ENCODE data around the gene SERPINB2. TPM values are rescaled to one million over a fixed set of nuclear protein-coding genes. Genes with fewer than 3 reads are reported as not detected.

The SERPINB2 gene, protein sequence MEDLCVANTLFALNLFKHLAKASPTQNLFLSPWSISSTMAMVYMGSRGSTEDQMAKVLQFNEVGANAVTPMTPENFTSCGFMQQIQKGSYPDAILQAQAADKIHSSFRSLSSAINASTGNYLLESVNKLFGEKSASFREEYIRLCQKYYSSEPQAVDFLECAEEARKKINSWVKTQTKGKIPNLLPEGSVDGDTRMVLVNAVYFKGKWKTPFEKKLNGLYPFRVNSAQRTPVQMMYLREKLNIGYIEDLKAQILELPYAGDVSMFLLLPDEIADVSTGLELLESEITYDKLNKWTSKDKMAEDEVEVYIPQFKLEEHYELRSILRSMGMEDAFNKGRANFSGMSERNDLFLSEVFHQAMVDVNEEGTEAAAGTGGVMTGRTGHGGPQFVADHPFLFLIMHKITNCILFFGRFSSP
- not detected for total RNA-seq

DNA sequence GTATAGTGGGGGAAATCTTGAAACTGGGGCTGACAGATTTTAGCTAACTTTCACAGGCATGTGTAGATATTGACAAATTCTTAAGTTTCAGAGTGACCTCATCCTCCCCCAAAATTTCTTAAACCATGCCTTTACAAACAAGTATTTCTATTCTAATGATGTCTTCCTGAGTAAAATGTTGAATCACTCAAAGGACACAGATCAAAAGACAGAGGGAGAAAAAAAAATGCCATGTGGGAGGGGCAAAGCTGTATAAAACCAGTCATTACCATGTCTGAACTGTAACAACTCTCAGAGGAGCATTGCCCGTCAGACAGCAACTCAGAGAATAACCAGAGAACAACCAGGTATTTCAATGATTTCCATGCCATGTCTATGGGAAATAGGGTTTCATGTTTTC, at the start of gene SERPINB2:
Gene SERPINB2, plus strand, starts transcription at position 282 of the 400 bp plus-strand sequence. CDS start 3,740 bp downstream, outside the sequence.
- H3K4me1 Mint-ChIP-seq (ENCODE audit: low read depth), result no peaks in the 10 kb centered on the region
- DNase-seq (no peak), ATAC-seq (no peak)
- POLR2A ChIA-PET, result no interaction called here
- no peaks in the 10 kb centered on the region for H3K36me3 Mint-ChIP-seq (ENCODE audit: low read depth)
- CTCF ChIA-PET, result interaction anchor here (0.9 to 1.7 kb wide), 2 partner anchors 76 to 88 kb away, joined by 3 to 4 read pairs; no protein-coding TSS in a partner anchor
- H3K4me3 Mint-ChIP-seq, result no peak within 1 kb of the TSS
- H3K9me3 Mint-ChIP-seq (ENCODE audit: insufficient read depth), result no peaks in the 10 kb centered on the region
- H3K27ac Mint-ChIP-seq, result no peak within 1 kb of the TSS
- peaks cover 10% of the 10 kb centered on the region for H3K27me3 Mint-ChIP-seq (ENCODE audit: low read depth)

DNA sequence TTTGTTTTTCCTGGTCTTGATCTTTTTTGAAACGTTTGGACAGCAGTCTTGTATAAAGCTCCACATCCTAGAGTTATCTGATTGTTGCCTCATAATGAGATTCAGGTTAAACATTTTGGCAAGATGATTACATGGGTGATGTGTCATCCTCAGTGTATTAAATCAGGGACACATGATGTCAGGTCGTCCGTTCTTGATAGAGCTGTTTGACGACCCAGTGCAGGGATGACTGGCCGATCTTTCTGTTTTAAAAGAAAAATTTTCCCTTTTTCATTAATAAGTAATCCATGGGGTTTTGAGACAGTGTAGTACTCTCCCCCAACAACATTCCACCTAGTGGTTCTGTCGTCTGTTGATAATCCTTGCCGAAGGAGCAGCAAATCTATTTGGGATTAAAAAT, 44.5 kb upstream of the SERPINB2 start:
- Mint-ChIP-seq H3K4me3 (no peak overlapping the region), H3K9me3 (ENCODE audit: insufficient read depth) (no peaks in the 10 kb centered on the region), H3K27ac (no peak overlapping the region), H3K36me3 (ENCODE audit: low read depth) (no peaks in the 10 kb centered on the region), H3K27me3 (ENCODE audit: low read depth) (peaks cover 15% of the 10 kb centered on the region), H3K4me1 (ENCODE audit: low read depth) (no peaks in the 10 kb centered on the region)
- ATAC-seq (no peak), DNase-seq (no peak)
- ChIA-PET POLR2A (no interaction called here), CTCF (interaction anchor here (0.8 to 1.6 kb wide), 2 partner anchors 19 to 325 kb away, joined by 3 to 4 read pairs; no protein-coding TSS in a partner anchor)

DNA sequence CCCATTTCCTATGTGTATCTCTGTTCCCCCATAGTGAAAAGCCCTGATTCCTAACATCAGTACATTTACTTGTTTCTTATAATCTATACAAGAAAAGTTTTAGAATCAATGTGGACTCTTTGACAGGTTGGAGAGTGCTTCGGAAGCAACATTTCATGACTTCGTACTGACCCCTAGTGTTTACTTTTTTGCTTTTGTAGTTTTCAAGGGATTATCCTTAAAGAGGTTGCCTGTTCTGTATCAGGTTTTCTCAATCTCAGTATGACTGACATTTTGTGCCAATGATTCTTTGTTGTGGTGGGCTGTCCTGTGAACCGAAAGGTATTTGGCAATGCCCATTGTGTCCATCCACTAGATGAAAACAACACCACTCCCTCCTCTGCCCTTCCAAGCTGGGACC, 43.3 kb upstream of the SERPINB2 start:
- no peak overlapping the region for H3K4me3 Mint-ChIP-seq
- POLR2A ChIA-PET, result no interaction called here
- no peak for ATAC-seq

DNA sequence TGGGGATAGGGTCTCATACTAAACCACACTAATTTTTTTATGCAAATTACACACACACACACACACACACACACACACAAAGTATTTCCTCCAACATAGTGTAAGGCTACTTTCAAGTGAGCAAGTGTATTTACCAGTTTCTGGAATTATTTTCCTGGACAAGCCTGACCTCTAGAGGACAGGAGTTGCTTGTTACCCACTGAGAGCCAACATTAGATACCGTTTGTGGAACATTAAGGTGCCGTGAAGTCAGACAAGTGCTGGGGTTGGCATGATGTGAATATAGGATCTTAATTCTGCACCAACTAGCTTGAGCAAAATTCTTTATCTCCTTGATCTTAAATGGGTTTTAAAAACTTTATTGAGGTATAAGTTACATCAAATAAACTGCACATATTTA, 39.3 kb upstream of the SERPINB2 start:
- ChIA-PET CTCF (no interaction called here), POLR2A (no interaction called here)
- H3K36me3 Mint-ChIP-seq (ENCODE audit: low read depth), result no peaks in the 10 kb centered on the region
- H3K9me3 Mint-ChIP-seq (ENCODE audit: insufficient read depth), result no peaks in the 10 kb centered on the region
- no peaks in the 10 kb centered on the region for H3K4me1 Mint-ChIP-seq (ENCODE audit: low read depth)
- H3K27me3 Mint-ChIP-seq (ENCODE audit: low read depth), result peaks cover 17% of the 10 kb centered on the region
- no peak overlapping the region for H3K27ac Mint-ChIP-seq
- DNase-seq (peak; percentile 24), ATAC-seq (no peak)
- no peak overlapping the region for H3K4me3 Mint-ChIP-seq

More for the DNA sequence above, 43.3 kb upstream of the SERPINB2 start:
- DNase-seq, result no peak
- H3K4me1 Mint-ChIP-seq (ENCODE audit: low read depth), result no peaks in the 10 kb centered on the region
- H3K27me3 Mint-ChIP-seq (ENCODE audit: low read depth), result peaks cover 17% of the 10 kb centered on the region
- CTCF ChIA-PET, result interaction anchor here (1.1 to 2.9 kb wide), 4 partner anchors 13 to 333 kb away, joined by 4 to 13 read pairs (median 4); no protein-coding TSS in a partner anchor
- H3K27ac Mint-ChIP-seq, result no peak overlapping the region
- no peaks in the 10 kb centered on the region for H3K9me3 Mint-ChIP-seq (ENCODE audit: insufficient read depth)
- H3K36me3 Mint-ChIP-seq (ENCODE audit: low read depth), result no peaks in the 10 kb centered on the region

DNA sequence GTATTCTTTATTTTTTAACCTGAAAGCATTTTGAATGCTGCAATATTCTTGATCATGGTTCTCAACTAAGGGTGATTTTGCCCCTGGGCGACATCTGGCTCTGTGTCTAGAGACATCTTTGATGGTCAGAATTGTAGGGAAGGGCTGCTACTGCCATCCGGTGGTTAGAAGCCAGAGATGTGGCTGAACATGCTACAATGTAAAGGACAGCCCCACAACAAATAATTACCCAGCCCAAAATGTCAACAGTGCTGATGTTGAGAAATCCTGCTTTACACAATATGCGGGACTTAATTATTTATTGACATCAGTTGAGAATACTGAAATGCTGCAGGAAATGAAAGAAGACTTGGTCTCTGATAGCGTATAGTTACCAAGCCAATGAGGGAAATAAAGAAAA, 37.5 kb upstream of the SERPINB2 start:
- Mint-ChIP-seq H3K9me3 (ENCODE audit: insufficient read depth) (no peaks in the 10 kb centered on the region), H3K36me3 (ENCODE audit: low read depth) (no peaks in the 10 kb centered on the region), H3K27me3 (ENCODE audit: low read depth) (peaks cover 14% of the 10 kb centered on the region), H3K4me3 (no peak overlapping the region), H3K4me1 (ENCODE audit: low read depth) (no peaks in the 10 kb centered on the region), H3K27ac (no peak overlapping the region)
- ChIA-PET CTCF (no interaction called here), POLR2A (no interaction called here)
- DNase-seq (no peak), ATAC-seq (no peak)

DNA sequence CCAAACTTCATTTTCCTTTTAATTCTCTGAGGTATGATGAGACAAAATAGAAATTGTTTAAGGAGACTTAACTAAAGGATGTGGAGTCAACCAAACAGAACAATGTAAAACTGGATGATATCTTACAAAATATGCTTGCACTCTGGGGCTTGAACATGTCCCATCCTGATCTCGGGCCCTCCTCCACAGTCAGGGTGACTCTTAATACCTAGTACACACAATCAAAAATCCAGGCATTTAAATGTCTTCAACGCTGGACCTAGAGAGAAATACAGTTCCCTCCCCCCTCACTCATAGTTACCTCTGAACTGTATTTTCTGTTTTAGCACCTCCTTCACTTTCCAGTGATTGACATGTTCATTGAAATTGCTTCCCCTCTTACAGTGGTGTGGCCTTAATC, 36.9 kb upstream of the SERPINB2 start:
- ATAC-seq (no peak), DNase-seq (no peak)
- Mint-ChIP-seq H3K27me3 (ENCODE audit: low read depth) (peaks cover 12% of the 10 kb centered on the region), H3K27ac (no peak overlapping the region), H3K4me3 (no peak overlapping the region), H3K36me3 (ENCODE audit: low read depth) (no peaks in the 10 kb centered on the region), H3K4me1 (ENCODE audit: low read depth) (no peaks in the 10 kb centered on the region), H3K9me3 (ENCODE audit: insufficient read depth) (no peaks in the 10 kb centered on the region)
- CTCF ChIA-PET, result no interaction called here
- POLR2A ChIA-PET, result no interaction called here

DNA sequence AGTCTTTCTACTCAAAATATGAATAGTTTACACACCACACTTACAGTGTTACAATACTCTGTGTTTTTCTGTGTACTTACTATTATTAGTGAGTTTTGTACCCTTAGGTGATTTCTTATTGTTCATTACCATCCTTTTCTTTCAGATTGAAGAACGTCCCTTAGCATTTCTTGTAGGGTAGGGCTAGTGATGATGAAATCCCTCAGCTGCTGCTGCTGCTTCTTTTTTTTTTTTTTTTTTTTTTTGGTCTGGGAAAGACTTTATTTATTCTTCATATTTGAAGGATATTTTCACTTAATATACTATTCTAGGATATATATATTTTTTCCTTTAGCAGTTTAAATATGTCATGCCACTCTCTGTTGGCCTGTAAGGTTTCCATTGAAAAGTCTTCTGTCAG, 29.0 kb upstream of the SERPINB2 start:
- DNase-seq (no peak), ATAC-seq (no peak)
- no peak overlapping the region for H3K4me3 Mint-ChIP-seq
- no peaks in the 10 kb centered on the region for H3K4me1 Mint-ChIP-seq (ENCODE audit: low read depth)
- CTCF ChIA-PET, result no interaction called here
- peaks cover 2% of the 10 kb centered on the region for H3K27me3 Mint-ChIP-seq (ENCODE audit: low read depth)
- H3K9me3 Mint-ChIP-seq (ENCODE audit: insufficient read depth), result no peaks in the 10 kb centered on the region
- H3K36me3 Mint-ChIP-seq (ENCODE audit: low read depth), result no peaks in the 10 kb centered on the region
- POLR2A ChIA-PET, result no interaction called here
- no peak overlapping the region for H3K27ac Mint-ChIP-seq

DNA sequence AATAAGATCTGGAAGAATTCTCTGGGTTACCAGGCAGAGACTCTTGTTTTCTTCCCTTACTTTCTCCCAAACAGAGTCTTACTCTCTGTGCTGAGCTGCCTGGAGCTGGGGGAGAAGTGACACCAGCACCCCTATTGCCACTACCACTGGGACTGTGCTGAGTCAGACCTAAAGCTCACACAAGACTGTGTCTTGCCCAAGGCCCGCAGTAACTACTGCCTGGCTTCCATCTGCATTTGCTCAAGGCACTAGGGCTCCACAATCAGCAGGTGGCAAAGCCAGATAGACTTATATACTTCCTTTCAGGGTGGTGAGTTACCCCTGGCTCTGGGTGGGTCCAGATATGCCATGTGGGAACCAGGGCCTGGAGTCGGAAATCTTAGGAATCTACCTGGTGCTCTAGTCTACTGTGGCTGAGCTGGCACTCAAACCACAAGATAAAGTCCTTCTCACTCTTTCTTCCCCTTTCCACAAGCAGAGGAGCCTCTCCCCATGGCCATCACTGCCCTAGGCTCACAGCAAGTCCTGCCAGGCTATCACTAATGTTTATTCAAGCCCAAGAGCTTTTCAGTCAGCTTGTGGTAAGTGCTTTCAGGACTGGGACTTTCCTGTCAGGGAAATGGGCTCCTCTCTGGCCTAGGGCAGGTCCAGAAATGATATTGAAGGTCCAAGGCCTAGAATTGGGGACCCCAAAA, 27.6 kb upstream of the SERPINB2 start:
- ATAC-seq (no peak), DNase-seq (no peak)
- H3K4me1 Mint-ChIP-seq (ENCODE audit: low read depth), result no peaks in the 10 kb centered on the region
- no peak overlapping the region for H3K4me3 Mint-ChIP-seq
- no peak overlapping the region for H3K27ac Mint-ChIP-seq
- POLR2A ChIA-PET, result no interaction called here
- H3K36me3 Mint-ChIP-seq (ENCODE audit: low read depth), result no peaks in the 10 kb centered on the region
- H3K27me3 Mint-ChIP-seq (ENCODE audit: low read depth), result peaks cover 2% of the 10 kb centered on the region
- CTCF ChIA-PET, result interaction anchor here (1.4 kb wide), 1 partner anchor 341 kb away, joined by 3 read pairs; no protein-coding TSS in a partner anchor
- H3K9me3 Mint-ChIP-seq (ENCODE audit: insufficient read depth), result no peaks in the 10 kb centered on the region

DNA sequence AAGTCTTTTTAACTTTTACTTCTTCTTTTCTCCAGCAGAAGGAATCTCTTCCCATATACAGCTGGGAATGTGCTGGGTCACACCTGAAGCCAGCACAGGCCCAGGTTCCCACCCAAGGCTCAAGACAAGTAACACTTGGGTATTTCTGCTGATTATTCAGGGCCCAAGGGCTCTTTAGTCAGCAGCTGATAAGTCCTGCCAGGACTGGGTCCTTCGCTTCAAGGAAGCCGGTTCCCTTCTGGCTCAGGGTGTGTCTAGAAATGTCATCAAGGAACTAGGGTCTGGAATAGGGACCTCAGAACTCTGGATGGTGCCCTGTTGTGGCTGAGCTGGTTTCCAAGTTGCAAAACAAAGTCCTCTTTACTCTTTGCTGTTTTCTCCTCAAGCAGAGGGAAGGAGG, 27.0 kb upstream of the SERPINB2 start:
- Mint-ChIP-seq H3K4me3 (no peak overlapping the region), H3K27ac (no peak overlapping the region), H3K27me3 (ENCODE audit: low read depth) (peaks cover 2% of the 10 kb centered on the region), H3K9me3 (ENCODE audit: insufficient read depth) (no peaks in the 10 kb centered on the region), H3K36me3 (ENCODE audit: low read depth) (no peaks in the 10 kb centered on the region), H3K4me1 (ENCODE audit: low read depth) (no peaks in the 10 kb centered on the region)
- DNase-seq (no peak), ATAC-seq (no peak)
- CTCF ChIA-PET, result no interaction called here
- POLR2A ChIA-PET, result no interaction called here

DNA sequence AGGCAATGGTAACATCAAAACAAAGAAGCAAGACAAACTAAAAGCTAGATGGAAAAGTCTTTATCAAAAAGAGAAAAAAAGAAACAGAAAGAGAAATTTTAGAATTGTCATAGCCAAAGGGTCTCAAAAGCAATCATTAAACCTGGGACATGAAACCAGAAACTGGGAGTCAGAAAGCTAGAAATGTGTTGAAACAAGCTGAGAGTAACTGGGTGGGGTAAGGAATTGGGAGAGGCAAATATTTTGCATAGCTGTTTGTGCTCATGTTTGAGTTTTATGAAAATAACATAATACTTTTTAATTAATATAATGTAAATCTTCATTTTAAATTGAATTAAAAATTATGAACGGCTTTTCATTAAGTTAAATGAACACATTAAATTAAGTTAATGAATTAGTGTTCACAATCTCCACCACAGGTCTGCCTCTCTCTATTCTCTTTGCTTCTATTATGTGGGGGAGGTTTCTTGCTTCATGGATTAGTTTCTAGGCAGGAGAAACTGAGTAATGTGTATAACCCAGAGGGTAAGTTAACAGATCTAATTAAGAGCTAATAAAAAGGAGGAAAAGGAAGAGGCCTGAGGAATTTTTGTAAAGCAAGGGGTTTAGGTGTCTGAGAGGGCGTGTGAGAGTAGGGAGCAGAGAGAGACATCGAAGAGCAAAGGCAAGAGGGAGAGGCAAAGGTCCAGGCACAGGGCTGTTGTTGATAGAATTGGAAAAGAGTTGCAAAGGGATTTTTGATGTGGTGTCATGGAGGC, 20.0 kb upstream of the SERPINB2 start:
- Mint-ChIP-seq H3K27me3 (ENCODE audit: low read depth) (no peaks in the 10 kb centered on the region), H3K27ac (no peak overlapping the region), H3K4me3 (no peak overlapping the region), H3K4me1 (ENCODE audit: low read depth) (no peaks in the 10 kb centered on the region), H3K36me3 (ENCODE audit: low read depth) (no peaks in the 10 kb centered on the region), H3K9me3 (ENCODE audit: insufficient read depth) (no peaks in the 10 kb centered on the region)
- no peak for DNase-seq
- ChIA-PET POLR2A (no interaction called here), CTCF (interaction anchor here (0.7 kb wide), 1 partner anchor 350 kb away, joined by 4 read pairs; no protein-coding TSS in a partner anchor)
- no peak for ATAC-seq

DNA sequence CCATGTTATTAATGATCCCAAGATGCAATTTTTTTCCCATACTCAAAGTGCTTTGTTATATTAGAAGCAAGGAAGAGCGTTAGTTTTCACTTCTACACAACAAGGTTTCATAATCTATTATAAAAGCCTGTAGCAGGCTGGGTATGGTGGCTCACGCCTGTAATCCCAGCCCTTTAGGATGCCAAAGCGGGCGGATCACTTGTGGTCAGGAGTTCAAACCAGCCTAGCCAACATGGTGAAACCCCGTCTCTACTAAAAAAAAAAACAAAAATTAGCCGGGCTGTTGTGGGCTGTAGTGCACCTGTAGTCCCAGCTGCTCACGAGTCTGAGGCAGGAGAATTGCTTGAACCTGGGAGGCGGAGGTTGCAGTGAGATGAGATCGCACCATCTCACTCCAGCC, 19.0 kb upstream of the SERPINB2 start:
- CTCF ChIA-PET, result no interaction called here
- ATAC-seq, result no peak
- POLR2A ChIA-PET, result no interaction called here
- no peaks in the 10 kb centered on the region for H3K27me3 Mint-ChIP-seq (ENCODE audit: low read depth)
- no peaks in the 10 kb centered on the region for H3K4me1 Mint-ChIP-seq (ENCODE audit: low read depth)
- DNase-seq, result no peak
- no peak overlapping the region for H3K4me3 Mint-ChIP-seq
- no peaks in the 10 kb centered on the region for H3K9me3 Mint-ChIP-seq (ENCODE audit: insufficient read depth)
- no peaks in the 10 kb centered on the region for H3K36me3 Mint-ChIP-seq (ENCODE audit: low read depth)
- H3K27ac Mint-ChIP-seq, result no peak overlapping the region

DNA sequence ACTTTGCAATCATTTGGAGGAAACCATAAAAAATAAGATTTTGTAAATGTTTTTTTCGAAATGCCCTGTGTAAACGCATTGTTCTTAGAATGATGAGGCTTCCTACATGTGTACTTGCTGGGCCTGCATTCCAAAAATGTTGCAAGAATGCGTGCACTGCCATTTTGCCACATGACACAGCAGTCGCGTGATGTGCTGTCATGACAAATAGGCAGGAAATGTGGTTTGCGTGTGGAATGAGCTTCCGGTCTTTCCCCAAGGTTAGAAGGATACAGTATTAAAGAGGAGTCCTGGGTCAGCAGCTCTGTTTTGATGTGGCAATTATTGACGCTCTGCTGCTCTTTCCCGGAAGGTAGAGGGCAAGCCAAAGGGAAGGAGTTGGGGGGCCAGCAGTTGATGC, 18.1 kb upstream of the SERPINB2 start:
- ChIA-PET CTCF (no interaction called here), POLR2A (interaction anchor here (0.6 kb wide), 1 partner anchor 153 kb away, joined by 3 read pairs; no protein-coding TSS in a partner anchor)
- ATAC-seq (no peak), DNase-seq (no peak)
- H3K9me3 Mint-ChIP-seq (ENCODE audit: insufficient read depth), result no peaks in the 10 kb centered on the region
- no peak overlapping the region for H3K27ac Mint-ChIP-seq
- H3K4me1 Mint-ChIP-seq (ENCODE audit: low read depth), result no peaks in the 10 kb centered on the region
- no peaks in the 10 kb centered on the region for H3K27me3 Mint-ChIP-seq (ENCODE audit: low read depth)
- H3K36me3 Mint-ChIP-seq (ENCODE audit: low read depth), result no peaks in the 10 kb centered on the region
- H3K4me3 Mint-ChIP-seq, result no peak overlapping the region

All from activated CD8-positive, alpha-beta T cell treated with anti-CD3 and anti-CD28 coated beads, Interleukin-2, amount 10 ng/mL, durations not matched to agents 7 days and 5 days (primary cell).